GM20431 (cell line): ENCODE results near the gene SH2D4B.

Experiments
- in situ Hi-C: fragments of 300-500 bp; cut with MseI, MboI; formaldehyde crosslinking; loops from one replicate; pipeline ENCODE4 v1.15.0; 2020; ENCODE audit warnings: low sequenced_read_pairs; ENCODE audit not compliant: unreplicated experiment

Gene SH2D4B

GRCh38 chr10:80579849-80580637 is 42.3 kb downstream of the SH2D4B start:
- in situ Hi-C loops, result no loop called here

DNA sequence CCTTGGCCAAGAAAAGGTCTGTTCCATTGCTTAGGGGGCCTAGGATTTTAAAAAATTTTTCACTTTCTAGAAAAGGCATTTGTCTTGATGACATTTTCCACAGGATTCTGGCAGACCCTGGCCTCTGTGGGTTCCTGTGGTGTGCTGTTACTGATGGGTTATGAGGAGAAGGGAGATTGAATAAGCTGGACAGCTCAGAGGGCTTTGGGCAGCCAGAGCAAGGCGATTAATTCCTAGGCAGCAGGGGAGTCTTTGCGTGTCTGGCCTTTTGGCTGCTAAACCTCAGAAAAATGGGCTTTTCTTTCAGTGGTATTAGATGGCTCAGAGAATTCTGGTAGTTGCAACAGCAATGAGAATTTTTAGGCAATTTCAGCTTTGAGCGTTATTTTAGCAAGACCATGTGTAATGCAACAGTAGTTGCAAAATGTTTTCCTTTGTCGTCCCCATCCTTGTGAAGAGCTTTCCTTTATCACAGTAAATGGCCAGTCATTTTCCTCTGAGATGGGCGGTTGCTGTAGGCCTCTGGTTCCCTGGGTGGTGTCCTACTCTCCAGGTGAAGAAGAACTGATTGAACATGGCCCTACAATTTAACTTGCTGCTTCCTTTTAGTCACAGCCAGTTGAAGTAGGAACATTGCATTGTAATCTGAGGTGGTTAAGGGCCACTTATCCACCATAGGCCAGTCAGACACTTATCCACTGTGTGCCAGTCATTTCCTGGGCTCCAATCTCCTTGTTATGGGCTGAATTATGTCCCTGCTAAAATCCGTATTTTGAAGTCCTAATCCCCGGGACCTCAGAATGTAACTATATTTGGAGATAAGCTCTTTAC is 43.2 kb downstream of the SH2D4B start:
- in situ Hi-C loops, result no loop called here

GRCh38 chr10:80581469-80581835 is 43.8 kb downstream of the SH2D4B start:
- in situ Hi-C loops, result no loop called here

DNA sequence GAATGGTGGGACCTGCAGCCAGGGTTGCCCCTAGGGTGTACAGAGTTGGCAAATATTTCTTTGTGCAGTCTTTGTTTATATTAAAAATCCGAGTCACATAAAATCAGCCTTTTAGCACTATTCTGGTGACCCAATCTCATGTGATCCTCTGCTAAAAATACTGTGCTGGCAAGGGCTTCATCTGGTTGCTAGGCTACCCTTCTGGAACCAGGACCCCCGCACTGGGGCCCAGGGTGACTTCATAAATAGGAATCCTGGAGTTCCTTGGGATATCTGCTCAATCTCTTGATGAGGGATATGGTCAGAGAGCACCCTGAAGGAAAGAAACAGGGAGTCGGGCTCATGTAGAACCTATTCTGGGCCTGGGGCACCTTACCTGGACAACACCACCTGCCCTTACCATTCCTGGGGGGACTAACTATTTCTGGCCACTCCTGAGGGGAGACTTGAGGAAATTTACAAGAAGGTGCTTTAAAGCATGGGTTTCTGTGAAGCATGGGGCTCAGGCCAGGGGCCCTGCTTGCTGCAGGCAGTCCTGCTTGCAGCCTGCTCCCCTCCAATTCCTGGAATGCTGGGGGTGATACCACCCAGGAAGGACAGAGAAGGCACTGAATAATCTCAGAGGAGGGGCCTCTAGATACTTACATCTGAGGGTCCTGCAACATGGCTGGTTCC is 44.7 kb downstream of the SH2D4B start:
- in situ Hi-C loops, result no loop called here

DNA sequence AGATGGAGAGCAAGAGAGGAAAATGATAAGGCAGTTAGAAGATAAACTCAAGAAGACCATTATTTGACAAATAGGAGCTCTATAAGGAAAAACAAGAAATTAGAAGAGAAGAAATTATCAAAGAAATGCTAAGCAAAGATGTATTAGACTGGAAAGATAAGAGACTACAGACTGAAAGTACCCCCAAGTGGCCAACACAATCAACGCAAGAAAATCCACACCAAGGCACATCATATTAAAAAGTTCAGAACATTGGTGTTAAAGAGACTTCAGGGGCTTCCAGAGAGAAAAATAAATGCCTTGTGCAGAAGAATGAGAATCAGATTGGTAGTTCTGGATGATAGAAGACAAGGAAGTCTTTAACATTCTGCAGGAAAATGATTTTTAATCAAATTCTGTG is 46.0 kb downstream of the SH2D4B start:
- in situ Hi-C loops, result no loop called here

DNA sequence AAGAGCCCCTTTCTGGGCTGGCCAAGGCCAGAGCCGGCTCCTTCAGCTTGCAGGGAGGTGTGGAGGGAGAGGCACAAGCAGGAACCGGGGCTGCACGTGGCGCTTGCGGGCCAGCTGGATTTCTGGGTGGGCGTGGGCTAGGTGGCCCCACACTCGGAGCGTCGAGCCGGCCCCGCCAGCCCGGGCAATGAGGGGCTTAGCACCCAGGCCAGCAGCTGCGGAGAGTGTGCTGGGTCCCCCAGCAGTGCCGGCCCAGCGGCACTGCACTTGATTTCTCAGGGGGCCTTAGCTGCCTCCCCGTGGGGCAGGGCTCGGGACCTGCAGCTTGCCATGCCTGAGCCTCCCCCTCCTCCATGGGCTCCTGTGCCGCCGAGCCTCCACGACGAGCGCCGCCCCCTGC is 48.1 kb downstream of the SH2D4B start:
- in situ Hi-C loops, result no loop called here

GRCh38 chr10:80588546-80588945 is 50.8 kb downstream of the SH2D4B start:
- in situ Hi-C loops, result no loop called here

DNA sequence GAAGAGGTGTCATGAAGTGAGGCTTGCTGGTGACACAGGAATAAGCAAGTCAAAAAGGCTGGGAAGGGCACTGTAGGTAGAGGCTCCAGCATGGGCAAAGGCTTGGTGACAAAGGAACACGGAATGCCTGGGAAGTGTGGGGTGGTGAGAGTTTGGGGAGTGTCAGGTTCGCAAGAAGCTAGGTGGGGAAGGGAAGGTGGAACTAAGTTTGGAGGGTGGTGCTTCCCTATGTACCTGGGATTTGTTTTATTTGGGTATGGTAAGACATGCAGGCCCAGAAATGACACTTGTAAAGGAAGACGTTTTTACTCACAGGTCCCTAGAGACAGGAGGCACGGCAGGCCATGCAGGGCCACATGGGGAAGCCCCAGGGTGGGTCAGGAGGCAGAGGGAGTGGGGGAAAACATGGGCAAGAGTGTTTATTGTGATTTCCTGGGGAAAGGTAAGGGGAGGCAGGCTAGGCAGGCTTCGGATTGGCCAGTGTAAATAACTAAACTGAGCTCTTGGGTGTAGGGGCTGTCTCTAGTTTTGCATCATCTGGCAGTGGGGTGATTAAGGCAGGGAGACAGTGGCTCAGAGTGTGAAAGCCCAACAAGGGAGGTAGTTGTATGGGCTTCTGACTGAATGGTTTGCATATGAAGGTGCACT is 52.1 kb downstream of the SH2D4B start:
- in situ Hi-C loops, result no loop called here

DNA sequence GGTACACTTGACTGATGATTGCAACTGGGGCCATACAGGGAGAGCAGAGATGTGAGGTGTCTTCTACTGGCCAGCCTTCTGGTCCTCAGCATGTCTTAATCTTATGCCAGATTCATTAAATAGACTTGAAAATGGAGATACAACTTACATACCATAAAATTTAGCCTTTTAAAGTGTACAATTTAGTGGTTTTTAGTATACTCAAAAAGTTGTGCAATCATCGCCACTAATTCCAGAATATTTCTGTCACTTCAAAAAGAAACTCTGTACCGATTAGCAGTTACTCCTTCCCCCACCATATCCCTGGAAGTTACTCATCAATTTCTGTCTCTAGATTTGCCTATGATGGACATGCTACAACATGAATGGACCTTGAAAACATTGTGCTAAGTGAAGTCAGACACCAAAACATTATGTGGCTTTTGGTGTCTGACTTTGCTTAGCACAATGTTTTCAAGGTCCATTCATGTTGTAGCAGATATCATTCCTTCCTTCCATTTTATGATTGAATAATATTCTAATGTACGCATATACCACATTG is 53.0 kb downstream of the SH2D4B start:
- in situ Hi-C loops, result no loop called here

DNA sequence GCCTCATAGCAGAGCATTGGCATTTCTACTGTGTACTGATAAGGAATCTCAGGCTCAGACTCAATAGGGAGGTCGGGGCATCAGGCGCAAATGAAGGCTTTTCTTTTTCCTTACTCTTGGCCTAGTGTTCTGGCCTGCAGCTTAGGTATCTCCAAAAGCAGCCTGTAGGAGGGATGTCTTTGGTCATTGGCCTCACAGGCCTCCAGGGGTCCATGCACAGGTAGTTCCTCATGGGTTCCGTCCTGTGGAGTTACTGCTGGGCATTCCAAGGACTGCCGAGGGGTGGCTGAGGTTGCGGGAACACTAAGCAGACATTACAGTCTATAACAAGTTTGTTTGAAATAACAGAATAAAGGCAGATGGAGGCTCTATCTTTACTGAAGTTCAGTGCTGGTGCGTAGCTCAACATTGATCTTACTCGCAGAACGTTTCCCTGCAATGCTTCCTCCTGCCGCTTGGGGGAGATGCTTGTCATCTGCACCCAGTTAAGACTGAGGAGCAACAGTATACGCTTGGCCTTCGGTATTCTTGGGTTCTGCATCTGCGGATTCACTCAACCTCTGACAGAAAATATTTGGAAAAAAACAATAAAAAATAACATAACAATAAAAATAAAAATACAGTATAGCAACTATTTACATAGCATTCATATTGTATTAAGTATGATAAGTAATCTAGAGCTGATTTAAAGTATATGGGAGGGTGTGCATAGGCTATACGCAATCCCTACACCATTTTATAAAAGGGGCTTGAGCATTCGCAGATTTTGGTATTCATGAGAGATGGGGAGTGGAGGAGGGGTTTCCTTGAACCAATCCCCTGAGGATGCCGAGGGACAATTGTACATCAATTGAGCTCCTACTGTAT is 58.9 kb downstream of the SH2D4B start:
- in situ Hi-C loops, result no loop called here

DNA sequence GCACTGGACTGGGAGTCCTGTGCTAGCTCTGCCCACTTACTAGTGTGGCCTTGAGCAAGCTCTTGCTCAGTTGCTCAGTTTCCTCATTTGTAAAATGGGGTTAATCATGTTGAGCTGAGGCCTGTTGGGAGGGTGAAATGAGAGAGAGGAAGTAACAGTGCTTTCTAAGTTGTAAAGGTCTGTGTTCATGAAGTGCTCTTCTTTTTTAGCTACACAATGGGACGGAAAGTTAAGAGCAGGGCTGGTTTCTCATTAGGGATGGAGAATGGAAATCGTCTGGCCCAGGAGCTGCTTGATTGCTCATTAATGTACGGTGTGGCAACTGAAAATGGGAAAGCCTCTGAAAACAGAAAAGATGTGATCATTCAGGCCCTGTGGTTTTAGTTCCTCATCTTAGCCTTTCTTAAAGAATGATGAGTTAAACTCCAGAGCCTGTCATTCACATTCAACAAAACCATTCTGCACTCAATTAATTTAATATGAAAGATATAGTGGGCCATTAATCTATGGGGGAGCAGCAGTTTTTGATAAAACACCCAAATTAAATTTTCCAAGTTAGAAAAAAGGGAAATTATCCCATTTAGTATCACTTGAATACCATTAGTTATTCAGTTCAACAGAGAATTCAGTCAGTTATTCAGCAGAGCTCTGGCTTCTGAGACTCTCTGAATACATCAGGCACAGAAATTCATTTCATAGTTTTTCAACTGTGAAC is 60.5 kb downstream of the SH2D4B start:
- in situ Hi-C loops, result no loop called here

GRCh38 chr10:80598951-80599350 is 61.2 kb downstream of the SH2D4B start:
- in situ Hi-C loops, result no loop called here

GRCh38 chr10:80599424-80599847 is 61.7 kb downstream of the SH2D4B start:
- in situ Hi-C loops, result no loop called here

- in situ Hi-C loops, result no loop called here
These were observed 62.6 kb downstream of the SH2D4B start for GRCh38 chr10:80600256-80600655.

DNA sequence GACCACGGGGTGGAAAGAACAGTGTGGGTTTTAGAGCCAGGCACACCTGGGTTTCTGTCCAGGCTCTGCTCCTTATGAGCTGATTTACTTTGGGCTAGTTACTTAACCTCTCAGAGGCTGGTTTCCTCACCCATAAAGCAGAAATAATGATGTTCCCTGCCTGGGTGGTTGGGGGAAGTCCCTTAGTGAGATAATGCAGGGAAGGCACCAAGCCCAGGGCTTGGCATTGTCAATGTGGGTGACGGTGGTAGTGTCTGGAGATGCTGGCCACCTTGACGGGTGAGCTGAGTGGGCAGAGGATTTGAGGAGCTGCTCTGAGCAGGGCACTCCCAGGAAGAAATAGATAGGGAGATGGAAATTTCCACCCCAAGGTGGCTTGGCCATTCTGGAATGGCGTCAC is 65.2 kb downstream of the SH2D4B start:
- in situ Hi-C loops, result no loop called here

GRCh38 chr10:80603516-80603915 is 65.8 kb downstream of the SH2D4B start:
- in situ Hi-C loops, result no loop called here

GRCh38 chr10:80608706-80609105 is 71.0 kb downstream of the SH2D4B start:
- in situ Hi-C loops, result no loop called here

GRCh38 chr10:80609331-80609730 is 71.6 kb downstream of the SH2D4B start:
- in situ Hi-C loops, result no loop called here
